ENCODE measurements around the gene TET2. TPM values are rescaled to one million over a fixed set of nuclear protein-coding genes. Genes with fewer than 3 reads are reported as not detected.

The TET2 gene
- total RNA-seq, 1 donor from 2014 or later = 10.3 TPM

- no peak for TF ChIP-seq CTCF (IDR thresholded peaks at IDR 0.05; ENCODE audit: insufficient read depth, low read length, severe bottlenecking)
- Histone ChIP-seq H3K27me3 (ENCODE audit: control insufficient read depth, insufficient read depth, low read length) (no peaks in the 10 kb centered on the region), H3K4me3 (ENCODE audit: low read depth, low read length) (no peak overlapping the region), H3K36me3 (ENCODE audit: control insufficient read depth, insufficient read depth, low read length) (no peaks in the 10 kb centered on the region)
- FAIRE-seq (no peak), DNase-seq (ENCODE audit: low read depth) (no peak)
Observed at GRCh38 chr4:105327222-105327621, 180.5 kb downstream of the TET2 start.

- Histone ChIP-seq H3K36me3 (ENCODE audit: control insufficient read depth, insufficient read depth, low read length) (no peaks in the 10 kb centered on the region), H3K4me3 (ENCODE audit: low read depth, low read length) (no peak overlapping the region), H3K27me3 (ENCODE audit: control insufficient read depth, insufficient read depth, low read length) (no peaks in the 10 kb centered on the region)
- no peak for DNase-seq (ENCODE audit: low read depth)
- no peak for TF ChIP-seq CTCF (IDR thresholded peaks at IDR 0.05; ENCODE audit: insufficient read depth, low read length, severe bottlenecking)
- FAIRE-seq = no peak
Observed at GRCh38 chr4:105327956-105328355, 181.3 kb downstream of the TET2 start.

GRCh38 chr4:105329081-105329480, 182.4 kb downstream of the TET2 start:
- no peak overlapping the region for H3K4me3 ChIP-seq (ENCODE audit: low read depth, low read length)
- DNase-seq (ENCODE audit: low read depth) (no peak), FAIRE-seq (no peak)
- TF ChIP-seq CTCF (IDR thresholded peaks at IDR 0.05; ENCODE audit: insufficient read depth, low read length, severe bottlenecking) = no peak
- H3K27me3 ChIP-seq (ENCODE audit: control insufficient read depth, insufficient read depth, low read length) = no peaks in the 10 kb centered on the region
- no peaks in the 10 kb centered on the region for H3K36me3 ChIP-seq (ENCODE audit: control insufficient read depth, insufficient read depth, low read length)
